ENCODE data around the gene KRTAP3-2. TPM values are rescaled to one million over a fixed set of nuclear protein-coding genes. Genes with fewer than 3 reads are reported as not detected.

The KRTAP3-2 gene
- polyA plus RNA-seq, 3 donors, result not detected

GRCh38 chr17:40966848-40967247 lies 32.9 kb downstream of the KRTAP3-2 start, which contains the start of gene KRT39:
Gene KRT39, minus strand, starts transcription at chr17:40966948. Its CDS starts 92 bp downstream, at chr17:40966856.
- WGBS (ENCODE audit: insufficient coverage), result no CpG with 5 or more reads among the region's 1 CpG
- H3K79me2 ChIP-seq (ENCODE audit: insufficient read depth, low read length), result no peaks in the 10 kb centered on the region
- Mint-ChIP-seq H3K27me3 (ENCODE audit: low read depth in 3 of 3) (peaks cover 2 to 11% (median 3%) of the 10 kb centered on the region in 3 donors), H3K9me3 (peaks cover 2 to 13% (median 4%) of the 10 kb centered on the region in 7 donors), H3K4me1 (no peaks in the 10 kb centered on the region), H3K4me3 (no peak within 1 kb of the TSS), H3K36me3 (no peaks in the 10 kb centered on the region), H3K27ac (no peak within 1 kb of the TSS)
- no peak within 1 kb of the TSS for H3K4me2 ChIP-seq (replicated peaks; ENCODE audit: extremely low read depth, low read length, poor library complexity, severe bottlenecking)
- no peak within 1 kb of the TSS for H3K27ac ChIP-seq (ENCODE audit: low read depth in 1 of 2, low read length in 2 of 2)
- H3K4me3 ChIP-seq (replicated peaks in 1 of 3; ENCODE audit: low read depth in 2 of 3, low read length in 3 of 3), result no peak within 1 kb of the TSS
- H3K27me3 ChIP-seq (ENCODE audit: control insufficient read depth in 2 of 2, insufficient read depth in 2 of 2, low read length in 2 of 2), result no peaks in the 10 kb centered on the region
- H3K4me1 ChIP-seq (ENCODE audit: control insufficient read depth in 1 of 2, insufficient read depth in 2 of 2, low read length in 2 of 2), result no peaks in the 10 kb centered on the region
- H3K36me3 ChIP-seq (replicated peaks in 1 of 2; ENCODE audit: control insufficient read depth in 1 of 2, insufficient read depth in 2 of 2, low read length in 2 of 2), result no peaks in the 10 kb centered on the region
- peaks cover 4 to 5% of the 10 kb centered on the region in 2 donors for H3K9me3 ChIP-seq (replicated peaks in 1 of 2; ENCODE audit: control insufficient read depth in 1 of 2, insufficient read depth in 1 of 2, low read length in 2 of 2)
- H2AFZ ChIP-seq (ENCODE audit: insufficient read depth, low read depth, low read length, poor library complexity, severe bottlenecking), result no peak within 1 kb of the TSS
- no peaks in the 10 kb centered on the region for H4K20me1 ChIP-seq (ENCODE audit: insufficient read depth, low read length)
- no peak within 1 kb of the TSS for H3K9ac ChIP-seq (ENCODE audit: insufficient read depth, low read length, poor library complexity, severe bottlenecking)
- intact Hi-C loops (cut with micrococcal nuclease), result no loop called here
- no peak for DNase-seq
- TF ChIP-seq, protein P1, sequence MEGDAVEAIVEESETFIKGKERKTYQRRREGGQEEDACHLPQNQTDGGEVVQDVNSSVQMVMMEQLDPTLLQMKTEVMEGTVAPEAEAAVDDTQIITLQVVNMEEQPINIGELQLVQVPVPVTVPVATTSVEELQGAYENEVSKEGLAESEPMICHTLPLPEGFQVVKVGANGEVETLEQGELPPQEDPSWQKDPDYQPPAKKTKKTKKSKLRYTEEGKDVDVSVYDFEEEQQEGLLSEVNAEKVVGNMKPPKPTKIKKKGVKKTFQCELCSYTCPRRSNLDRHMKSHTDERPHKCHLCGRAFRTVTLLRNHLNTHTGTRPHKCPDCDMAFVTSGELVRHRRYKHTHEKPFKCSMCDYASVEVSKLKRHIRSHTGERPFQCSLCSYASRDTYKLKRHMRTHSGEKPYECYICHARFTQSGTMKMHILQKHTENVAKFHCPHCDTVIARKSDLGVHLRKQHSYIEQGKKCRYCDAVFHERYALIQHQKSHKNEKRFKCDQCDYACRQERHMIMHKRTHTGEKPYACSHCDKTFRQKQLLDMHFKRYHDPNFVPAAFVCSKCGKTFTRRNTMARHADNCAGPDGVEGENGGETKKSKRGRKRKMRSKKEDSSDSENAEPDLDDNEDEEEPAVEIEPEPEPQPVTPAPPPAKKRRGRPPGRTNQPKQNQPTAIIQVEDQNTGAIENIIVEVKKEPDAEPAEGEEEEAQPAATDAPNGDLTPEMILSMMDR (IDR thresholded peaks at IDR 0.05), result no peak

DNA sequence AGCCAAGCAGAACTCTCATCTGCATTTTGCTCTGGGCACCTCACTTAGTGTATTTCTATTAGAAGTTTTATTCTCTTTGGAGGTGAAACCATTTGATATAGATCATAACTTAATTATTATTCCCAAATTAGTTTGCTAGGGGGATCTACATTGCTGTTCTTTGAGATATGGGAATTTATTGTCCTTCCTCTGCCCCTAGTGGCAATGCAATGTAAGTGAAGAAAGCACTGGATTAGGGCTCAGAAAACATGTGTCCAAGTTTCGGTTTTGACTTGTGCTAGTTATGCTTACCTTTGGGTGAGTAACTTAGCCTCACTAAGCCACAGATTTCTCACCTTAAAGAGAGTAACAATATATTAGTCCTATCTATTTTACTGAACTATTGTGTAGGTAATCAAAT lies 35.9 kb downstream of the KRTAP3-2 start:
- Histone ChIP-seq H3K4me3 (replicated peaks in 1 of 3; ENCODE audit: low read depth in 2 of 3, low read length in 3 of 3) (no peak overlapping the region), H3K79me2 (ENCODE audit: insufficient read depth, low read length) (no peaks in the 10 kb centered on the region), H3K4me2 (replicated peaks; ENCODE audit: extremely low read depth, low read length, poor library complexity, severe bottlenecking) (no peak overlapping the region), H3K27ac (ENCODE audit: low read depth in 1 of 2, low read length in 2 of 2) (no peak overlapping the region), H3K9me3 (replicated peaks in 1 of 2; ENCODE audit: control insufficient read depth in 1 of 2, insufficient read depth in 1 of 2, low read length in 2 of 2) (peaks cover 4 to 5% of the 10 kb centered on the region in 2 donors), H4K20me1 (ENCODE audit: insufficient read depth, low read length) (no peaks in the 10 kb centered on the region), H2AFZ (ENCODE audit: insufficient read depth, low read depth, low read length, poor library complexity, severe bottlenecking) (no peak overlapping the region), H3K27me3 (ENCODE audit: control insufficient read depth in 2 of 2, insufficient read depth in 2 of 2, low read length in 2 of 2) (no peaks in the 10 kb centered on the region), H3K4me1 (ENCODE audit: control insufficient read depth in 1 of 2, insufficient read depth in 2 of 2, low read length in 2 of 2) (no peaks in the 10 kb centered on the region), H3K36me3 (replicated peaks in 1 of 2; ENCODE audit: control insufficient read depth in 1 of 2, insufficient read depth in 2 of 2, low read length in 2 of 2) (no peaks in the 10 kb centered on the region), H3K9ac (ENCODE audit: insufficient read depth, low read length, poor library complexity, severe bottlenecking) (no peak overlapping the region)
- Mint-ChIP-seq H3K36me3 (no peaks in the 10 kb centered on the region), H3K4me3 (no peak overlapping the region), H3K27me3 (ENCODE audit: low read depth in 3 of 3) (peaks cover 3 to 10% (median 10%) of the 10 kb centered on the region in 3 donors), H3K4me1 (peaks cover 3% of the 10 kb centered on the region), H3K27ac (no peak overlapping the region), H3K9me3 (peaks cover 2 to 13% (median 4%) of the 10 kb centered on the region in 7 donors)
- TF ChIP-seq, protein P1 (IDR thresholded peaks at IDR 0.05), result peak; percentile 86
- no CpG with 5 or more reads among the region's 1 CpG for WGBS (ENCODE audit: insufficient coverage)
- intact Hi-C loops (cut with micrococcal nuclease), result no loop called here
- DNase-seq, result peak in 2 of 3 donors; percentile 18 to 37
